Gastroesophageal sphincter (tissue), 3 donors: ENCODE results near the gene FGF18.

ENCODE experiments used
- CTCF ChIP-seq, 4 experiments: fragments of 200-600 bp in 2 of 4; fragments of 450-650 bp in 2 of 4; sonication (generic) in 1 of 4; IDR thresholded peaks; one replicate each; pipeline ENCODE4 v1.5.1; 2017 to 2019; ENCODE audit warnings: antibody characterized with exemption in 4 of 4, mild to moderate bottlenecking in 2 of 4, moderate library complexity in 2 of 4
- EP300 ChIP-seq: sonication (generic); formaldehyde crosslinking; IDR thresholded peaks from one replicate; pipeline ENCODE4 v1.6.1; 2017; ENCODE audit warnings: antibody characterized with exemption, mild to moderate bottlenecking

DNA sequence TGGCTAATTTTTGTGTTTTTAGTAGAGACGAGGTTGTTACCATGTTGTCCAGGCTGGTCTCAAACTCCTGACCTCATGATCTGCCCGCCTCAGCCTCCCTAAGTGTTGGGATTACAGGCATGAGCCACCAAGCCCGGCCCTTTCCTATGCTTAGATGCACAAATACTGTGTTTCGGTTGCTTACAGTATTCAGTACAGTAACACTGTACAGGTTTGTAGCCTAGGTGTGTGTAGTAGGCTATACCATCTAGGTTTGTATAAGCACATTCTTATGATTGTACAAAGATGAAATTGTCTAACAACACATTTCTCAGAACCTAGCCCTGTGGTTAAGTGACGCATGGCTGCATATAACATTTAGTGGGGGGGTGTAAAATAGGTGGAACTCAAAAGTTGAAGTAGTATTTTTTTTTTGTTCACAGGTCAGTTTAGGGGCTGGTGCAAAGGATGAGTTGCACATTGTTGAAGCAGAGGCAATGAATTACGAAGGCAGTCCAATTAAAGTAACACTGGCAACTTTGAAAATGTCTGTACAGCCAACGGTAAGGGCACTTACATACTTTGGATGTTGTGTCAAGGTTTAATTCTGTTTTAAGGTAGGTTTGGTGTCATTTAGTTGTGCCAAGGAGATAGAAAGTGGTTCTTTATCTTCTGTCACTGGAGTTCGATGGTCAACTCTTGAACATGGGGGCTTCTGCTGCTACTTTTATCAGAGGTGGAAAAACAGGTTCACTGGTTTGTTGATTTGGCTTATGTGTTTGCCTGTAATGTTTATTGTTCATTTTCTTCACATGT, 28.4 kb upstream of the FGF18 start:
- TF ChIP-seq CTCF (IDR thresholded peaks at IDR 0.05) (no peak), EP300 (no peak)
